ENCODE measurements around the gene SFR1.
"Not testable (repeated sequence)": the region's sequence is repeated elsewhere in the genome, so short reads cannot be mapped to it uniquely, and the experiment has no call there.

The SFR1 gene

DNA sequence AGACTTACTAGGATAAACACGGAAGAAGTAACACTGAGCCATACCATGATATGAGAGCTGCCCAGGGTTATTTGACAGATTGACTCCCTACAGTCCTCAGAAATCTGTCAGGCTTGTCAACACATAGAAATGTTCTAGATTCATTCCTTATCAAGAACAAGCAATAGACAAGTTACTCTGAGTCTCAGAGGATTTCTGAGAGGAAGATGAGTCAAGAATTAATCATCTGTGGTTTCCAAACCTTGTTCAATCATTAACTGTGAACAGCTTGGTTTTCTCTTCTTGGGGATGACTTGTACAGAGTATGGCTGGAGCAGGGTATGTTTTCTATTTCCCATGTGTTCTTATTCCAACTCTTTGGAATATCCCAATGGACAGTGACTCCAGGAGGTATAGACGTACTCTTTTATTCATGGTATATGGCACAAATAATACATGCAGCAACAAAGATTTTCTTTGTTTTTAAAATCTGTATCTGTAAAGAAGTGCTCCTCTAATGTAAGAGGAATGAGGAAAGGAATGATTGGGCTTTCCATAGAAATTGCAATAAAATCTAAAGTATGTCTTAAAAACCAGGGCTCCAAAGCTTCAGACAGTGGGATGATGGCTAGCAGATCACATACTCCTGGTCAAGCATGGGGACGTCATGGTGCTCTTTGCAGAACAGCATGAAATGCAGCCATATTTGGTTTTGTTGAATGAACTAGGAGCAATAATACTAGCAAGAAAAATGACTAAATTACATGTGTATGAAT lies 11.9 kb upstream of the SFR1 start:
- peak; percentile 96 for DNase-seq

DNA sequence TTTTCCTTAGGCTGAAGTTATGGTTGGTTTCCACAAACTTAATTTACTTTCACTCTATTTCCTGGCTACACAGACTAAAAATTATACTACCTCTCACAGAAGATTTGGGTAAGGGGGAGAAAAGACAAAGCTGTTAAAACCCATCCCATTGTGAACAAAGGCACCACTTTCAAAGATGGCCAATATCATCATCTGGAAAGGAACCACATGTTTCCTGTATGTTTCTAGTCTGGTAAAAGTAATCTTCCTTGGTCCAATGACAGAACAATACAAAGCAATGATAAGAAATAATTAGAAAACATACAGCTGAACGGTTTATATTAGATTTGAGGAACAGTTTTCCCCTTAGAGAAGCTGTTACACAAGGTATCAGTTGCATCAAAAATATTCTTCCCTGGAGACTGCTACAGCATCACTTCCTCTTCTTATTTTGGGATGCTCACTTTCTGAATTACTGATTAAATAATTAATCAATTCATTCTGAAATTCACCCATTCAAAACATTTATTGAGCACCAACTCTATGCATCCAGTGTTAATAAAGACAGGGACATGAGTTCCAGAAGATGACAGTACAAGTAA lies 8.5 kb upstream of the SFR1 start:
- DNase-seq = no peak

GRCh38 chr10:104117839-104118323 lies 4.1 kb upstream of the SFR1 start:
- peak; percentile 47 for DNase-seq

DNA sequence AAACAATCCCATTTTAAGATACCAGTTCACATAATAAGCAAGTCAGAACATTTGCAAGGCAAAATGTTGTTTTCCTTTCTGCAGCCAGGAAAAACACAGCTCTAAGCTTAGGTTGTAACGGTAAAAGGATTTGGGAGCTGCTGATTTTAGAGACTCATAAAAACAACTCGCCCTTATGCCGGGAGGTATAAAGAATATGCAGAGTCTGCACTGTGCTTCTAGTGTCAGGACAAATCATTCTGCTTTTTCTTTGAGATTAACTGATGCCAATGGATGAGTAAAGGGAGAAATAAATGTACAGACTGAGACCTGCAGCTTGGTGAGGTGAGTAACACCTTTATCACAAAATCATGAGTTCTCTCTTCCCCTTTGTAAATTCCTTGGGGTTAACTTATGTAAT lies 2.0 kb upstream of the SFR1 start:
- DNase-seq = no peak

GRCh38 chr10:104120512-104120902 lies 1.5 kb upstream of the SFR1 start:
- DNase-seq = no peak

- DNase-seq = peak; percentile 95
Observed at GRCh38 chr10:104120903-104121484, 977 bp upstream of the SFR1 start.

DNA sequence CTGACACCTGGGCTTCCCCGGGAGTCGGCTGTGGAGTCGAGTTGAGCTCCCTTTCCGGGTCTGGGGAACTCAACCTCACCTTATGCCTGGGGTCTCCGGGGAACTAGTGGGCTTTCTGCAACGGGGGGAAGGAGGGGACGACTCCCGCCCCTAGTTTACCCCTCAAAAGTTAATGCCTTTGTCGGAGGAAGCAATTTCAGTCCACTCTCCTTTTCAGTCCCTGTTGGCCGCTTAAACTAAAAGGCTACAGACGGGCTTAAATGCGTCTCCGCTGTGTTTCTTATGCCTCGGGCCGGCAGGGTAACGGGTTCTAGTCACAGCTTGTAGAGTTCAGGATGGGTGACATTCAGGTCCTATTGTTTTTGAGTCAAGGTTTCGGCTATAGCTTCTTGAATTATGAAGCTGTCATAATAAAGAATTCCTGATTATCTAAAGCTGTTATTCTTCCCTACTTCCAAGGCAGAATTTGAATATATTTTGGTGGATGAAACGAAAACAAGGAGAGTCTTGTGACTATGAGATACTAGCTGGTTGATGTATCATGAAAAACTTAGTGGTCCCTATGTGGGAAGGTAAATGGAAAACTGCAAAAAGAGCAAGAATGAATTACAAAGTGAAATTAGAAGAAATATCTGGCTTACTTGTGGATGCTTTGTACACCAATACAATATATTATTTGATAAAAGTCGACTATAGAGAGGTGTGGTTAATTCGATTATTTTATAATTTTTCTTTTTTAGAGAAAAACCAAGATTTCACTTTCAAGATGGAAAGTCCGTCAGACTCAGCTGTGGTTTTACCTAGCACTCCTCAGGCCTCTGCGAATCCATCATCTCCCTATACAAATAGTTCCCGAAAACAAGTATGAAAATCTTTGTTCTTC lies 495 bp downstream of the SFR1 start:
- DNase-seq = peak; percentile 17

GRCh38 chr10:104123397-104123796 lies 1.4 kb downstream of the SFR1 start:
- DNase-seq = no peak

DNA sequence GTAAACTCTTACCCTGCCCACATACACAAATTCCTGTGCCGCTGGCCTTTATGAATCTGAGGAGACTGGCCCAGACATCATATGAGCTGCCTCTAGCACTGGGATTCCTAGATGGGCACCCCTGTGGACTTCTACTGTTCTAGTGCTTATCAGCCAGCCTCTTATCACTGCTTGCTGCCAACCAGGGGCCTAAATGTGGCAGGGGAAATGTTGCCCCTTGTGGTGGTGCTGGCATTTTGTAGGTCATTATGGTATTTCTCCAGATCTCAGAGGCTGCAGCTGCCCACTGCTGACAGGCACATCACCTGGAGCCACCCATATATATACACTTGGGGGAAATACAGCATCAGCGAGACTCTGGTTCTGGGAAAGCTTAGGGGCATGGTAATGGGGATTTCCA lies 5.4 kb downstream of the SFR1 start:
- DNase-seq = no peak

GRCh38 chr10:104128214-104128613 lies 6.2 kb downstream of the SFR1 start:
- peak; percentile 13 for DNase-seq

DNA sequence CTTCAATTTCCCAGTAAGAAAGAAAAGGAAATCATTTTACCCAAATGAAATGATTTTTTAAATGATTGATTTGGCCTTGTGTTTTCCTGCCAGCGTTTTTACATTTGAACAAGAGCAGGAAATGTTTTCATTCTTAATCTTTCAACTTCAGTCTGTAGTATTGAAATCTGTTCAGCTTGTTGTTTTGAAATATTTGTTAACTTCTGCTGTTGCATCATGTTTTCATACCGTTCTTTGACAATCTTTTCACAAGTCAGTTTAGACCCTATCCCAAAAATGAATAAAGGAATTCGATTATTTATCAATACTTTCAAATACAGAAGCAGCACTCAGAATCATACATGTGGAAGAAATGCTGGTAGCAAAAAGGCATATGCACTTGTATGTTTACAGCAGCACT lies 8.1 kb downstream of the SFR1 start:
- no peak for DNase-seq

DNA sequence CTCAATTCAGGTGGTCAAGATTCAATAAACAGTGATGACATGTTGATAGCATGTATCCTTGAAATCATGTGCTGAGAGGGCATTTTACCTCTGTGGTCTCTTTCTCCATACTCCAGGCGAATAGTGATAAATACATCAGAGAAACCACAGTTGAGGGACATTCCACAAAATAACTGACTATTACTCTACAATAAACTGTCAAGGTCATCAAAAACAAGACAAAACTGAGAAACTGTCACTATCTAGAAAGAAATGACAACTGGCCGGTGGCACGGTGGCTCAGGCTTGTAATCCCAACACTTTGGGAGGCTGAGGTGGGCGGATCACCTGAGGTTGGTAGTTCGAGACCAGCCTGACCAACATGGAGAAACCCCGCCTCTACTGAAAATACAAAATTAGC lies 16.2 kb downstream of the SFR1 start:
- no peak for DNase-seq

- no peak for DNase-seq
Observed at GRCh38 chr10:104139221-104139620, 17.2 kb downstream of the SFR1 start.

DNA sequence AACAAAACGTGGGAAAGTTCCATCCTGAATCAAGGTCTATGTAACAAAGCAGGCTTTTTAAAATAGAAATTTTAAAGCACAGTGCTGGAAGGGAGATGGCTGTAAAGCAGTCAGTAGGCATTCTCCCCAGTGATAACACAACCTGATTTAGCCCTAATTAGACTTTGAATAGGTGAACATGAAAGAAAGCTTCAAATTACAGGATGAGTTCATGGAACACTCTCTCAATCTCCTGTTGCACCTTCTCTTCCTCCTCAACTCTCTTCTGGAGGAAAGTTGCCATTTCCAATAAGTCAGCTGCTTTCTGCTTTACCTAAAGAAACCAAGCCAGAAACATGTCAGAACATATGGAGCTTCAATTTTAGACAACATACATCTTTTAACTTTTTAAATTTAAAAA lies 20.1 kb downstream of the SFR1 start:
- DNase-seq = no peak

- DNase-seq = no peak
Observed at GRCh38 chr10:104143829-104144228, 21.9 kb downstream of the SFR1 start.

GRCh38 chr10:104144931-104145330 lies 23.0 kb downstream of the SFR1 start:
- no peak for DNase-seq

- DNase-seq = no peak
Observed at GRCh38 chr10:104146882-104147281, 24.9 kb downstream of the SFR1 start.

DNA sequence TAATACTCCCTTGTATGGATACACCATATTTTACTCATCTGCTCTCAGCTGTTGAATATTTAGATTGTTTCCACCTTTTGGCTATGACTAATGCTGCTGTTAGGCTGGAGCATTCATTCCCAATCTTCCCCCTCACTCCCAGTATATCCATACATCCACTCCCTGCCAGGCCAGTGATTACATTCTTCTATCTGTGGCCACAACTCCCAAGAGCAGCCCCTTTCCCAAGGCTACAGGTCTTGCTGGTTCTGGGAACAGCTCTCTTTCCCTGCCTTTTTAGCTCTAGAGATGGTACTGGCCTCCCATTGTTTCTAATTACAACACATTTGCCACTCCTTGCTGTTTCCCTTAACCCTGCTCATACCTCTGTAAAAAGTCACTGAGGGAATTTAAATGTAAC lies 28.2 kb downstream of the SFR1 start:
- peak; percentile 63 for DNase-seq

GRCh38 chr10:104151737-104152136 lies 29.8 kb downstream of the SFR1 start:
- no peak for DNase-seq

GRCh38 chr10:104155591-104155990 lies 33.6 kb downstream of the SFR1 start:
- no peak for DNase-seq

GRCh38 chr10:104170610-104171254 lies 48.8 kb downstream of the SFR1 start:
- DNase-seq = no peak

DNA sequence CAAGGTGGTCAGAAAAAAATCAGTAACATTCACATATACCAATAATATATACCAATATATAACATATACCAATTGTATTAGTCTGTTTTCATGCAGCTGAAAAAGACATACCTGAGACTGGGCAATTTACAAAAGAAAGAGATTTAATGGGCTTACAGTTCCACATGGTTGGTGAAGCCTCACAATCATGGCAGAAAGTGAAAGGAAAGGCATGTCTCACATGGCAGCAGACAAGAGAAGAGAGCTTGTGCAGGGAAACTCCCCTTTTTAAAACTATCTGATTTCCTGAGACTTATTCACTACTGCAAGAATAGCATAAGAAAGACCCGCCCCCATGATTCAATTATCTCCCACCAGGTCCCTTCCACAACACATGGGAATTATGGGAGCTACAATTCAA lies 52.2 kb downstream of the SFR1 start:
- DNase-seq = not testable (repeated sequence)
